NCI-H146 (cell line): ENCODE measurements around the gene RITA1.
A peak's percentile ranks its signal among the peaks of the same experiment; 100 is the strongest.
"Not testable (repeated sequence)": the region's sequence is repeated elsewhere in the genome, so short reads cannot be mapped to it uniquely, and the experiment has no call there.

Experiments
- DNase-seq: peaks from one replicate; lab custom pipeline; 2025; lab: John Stamatoyannopoulos, UW

RITA1 gene, protein sequence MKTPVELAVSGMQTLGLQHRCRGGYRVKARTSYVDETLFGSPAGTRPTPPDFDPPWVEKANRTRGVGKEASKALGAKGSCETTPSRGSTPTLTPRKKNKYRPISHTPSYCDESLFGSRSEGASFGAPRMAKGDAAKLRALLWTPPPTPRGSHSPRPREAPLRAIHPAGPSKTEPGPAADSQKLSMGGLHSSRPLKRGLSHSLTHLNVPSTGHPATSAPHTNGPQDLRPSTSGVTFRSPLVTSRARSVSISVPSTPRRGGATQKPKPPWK

DNA sequence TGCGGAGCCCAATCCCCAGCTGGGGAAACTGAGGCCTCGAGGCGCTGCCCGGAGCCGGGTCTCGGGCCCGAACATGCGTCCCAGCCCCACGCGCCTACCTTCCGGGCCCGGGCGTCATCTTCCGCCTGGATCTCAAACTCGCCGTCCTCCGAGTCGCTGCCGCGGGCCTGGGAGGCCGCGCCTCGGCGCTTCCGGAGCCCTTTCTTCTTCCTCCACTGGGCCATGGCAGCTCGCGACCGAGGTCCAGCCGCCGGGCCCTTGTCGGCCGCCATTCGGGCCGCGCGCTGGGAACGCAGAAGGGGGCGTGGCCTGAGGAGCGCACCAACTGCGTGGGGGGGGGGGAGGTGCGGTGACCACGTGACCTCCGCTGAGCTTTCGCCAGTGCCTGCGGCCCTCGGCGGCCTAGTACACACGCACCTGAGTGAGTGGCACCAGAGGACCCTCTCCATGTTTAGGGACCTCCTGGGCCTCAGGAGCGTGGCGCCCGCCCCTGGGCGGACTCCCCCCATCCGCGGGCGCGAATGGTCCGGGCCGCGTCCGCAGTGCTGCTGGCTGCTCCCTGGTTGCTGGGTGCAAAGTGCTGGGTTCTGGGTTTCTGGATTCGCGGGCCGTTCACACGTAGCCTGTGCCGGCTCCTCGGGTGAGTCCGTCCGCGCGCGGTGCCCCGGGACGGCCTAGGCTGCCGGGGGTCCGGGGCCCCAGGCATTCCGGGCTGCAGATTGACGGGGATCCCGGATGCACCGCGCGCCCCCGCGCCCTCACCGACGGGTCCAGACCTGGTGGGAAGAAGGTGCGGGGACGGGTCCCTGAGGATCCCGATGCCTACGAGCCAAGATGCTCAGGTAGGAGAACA, at the start of gene RITA1, which contains the start of gene DDX54:
Gene RITA1 (plus strand): TSS at position 542 of the 853 bp plus-strand sequence. CDS start 1,026 bp downstream, outside the sequence.
Gene DDX54 (minus strand): TSS at position 299 of the 853 bp plus-strand sequence. CDS start 27 bp downstream, at position 272.
- DNase-seq, result peak; percentile 89

- peak; percentile 40 for DNase-seq
Observed at GRCh38 chr12:113136128-113136989, 49.2 kb upstream of the RITA1 start.

DNA sequence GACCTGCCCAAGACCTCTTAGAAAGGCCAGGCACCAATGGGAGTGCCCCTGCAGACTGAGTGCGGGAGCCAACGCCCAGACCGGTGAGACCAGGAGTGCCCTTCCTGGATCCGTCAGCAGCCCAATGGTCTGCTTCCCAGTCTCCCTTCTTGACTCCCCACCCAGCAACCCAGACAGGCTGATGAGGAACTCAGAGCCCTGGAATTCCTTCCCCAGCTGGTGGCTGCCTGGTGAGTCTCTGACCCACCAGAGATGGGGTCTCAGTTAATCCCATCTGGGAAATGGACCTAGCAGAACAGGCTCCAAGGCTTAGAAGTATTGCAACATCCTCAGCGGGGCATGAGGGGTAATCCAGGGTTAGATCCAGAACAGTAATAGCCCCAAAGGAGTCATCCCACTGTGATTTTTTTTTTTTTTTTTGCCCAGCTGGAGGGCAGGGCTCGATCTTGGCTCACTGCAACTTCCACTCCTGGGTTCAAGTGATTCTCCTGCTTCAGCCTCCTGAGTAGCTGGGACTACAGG, 48.5 kb upstream of the RITA1 start:
- no peak for DNase-seq

- no peak for DNase-seq
Observed at GRCh38 chr12:113137861-113138783, 47.4 kb upstream of the RITA1 start.

- no peak for DNase-seq
Observed at GRCh38 chr12:113138826-113139225, 46.7 kb upstream of the RITA1 start.

GRCh38 chr12:113140706-113141105, 44.8 kb upstream of the RITA1 start:
- DNase-seq, result no peak

- DNase-seq, result not testable (repeated sequence)
Observed at GRCh38 chr12:113141716-113142115, 43.8 kb upstream of the RITA1 start.

DNA sequence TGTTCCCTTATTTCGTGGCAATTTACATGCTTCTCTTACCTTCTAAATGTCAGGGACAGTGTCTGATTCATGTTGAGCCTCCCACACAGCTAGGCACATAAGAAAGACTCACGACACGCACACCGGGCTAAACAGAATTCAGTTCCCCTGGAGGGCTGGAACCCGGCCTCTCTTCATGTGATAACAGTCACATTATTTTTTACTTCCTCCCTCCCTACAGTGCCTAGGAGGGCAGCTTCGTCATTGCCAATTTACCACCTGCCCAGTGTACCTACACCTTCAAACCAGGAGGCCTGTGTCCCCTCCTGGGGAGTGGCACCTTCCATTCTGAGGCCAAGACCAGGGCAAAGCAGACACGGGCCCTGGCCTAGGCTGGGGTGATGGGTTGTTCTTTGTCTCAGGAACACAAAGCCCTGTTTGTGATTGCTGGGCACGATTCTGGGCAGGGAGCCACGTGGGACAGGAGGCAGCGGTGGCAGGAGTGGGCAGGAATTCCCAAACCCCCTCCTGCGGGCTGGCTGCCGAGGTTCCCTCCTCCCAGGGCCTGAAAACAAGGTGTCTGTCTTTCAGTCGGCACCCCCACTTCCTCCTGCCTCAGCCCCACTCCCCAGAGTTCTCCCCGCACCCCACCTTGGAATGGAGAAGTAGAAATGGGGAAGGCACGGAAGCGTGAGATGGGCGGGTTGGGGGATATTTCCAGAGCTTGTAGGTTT, 43.2 kb upstream of the RITA1 start:
- no peak for DNase-seq

DNA sequence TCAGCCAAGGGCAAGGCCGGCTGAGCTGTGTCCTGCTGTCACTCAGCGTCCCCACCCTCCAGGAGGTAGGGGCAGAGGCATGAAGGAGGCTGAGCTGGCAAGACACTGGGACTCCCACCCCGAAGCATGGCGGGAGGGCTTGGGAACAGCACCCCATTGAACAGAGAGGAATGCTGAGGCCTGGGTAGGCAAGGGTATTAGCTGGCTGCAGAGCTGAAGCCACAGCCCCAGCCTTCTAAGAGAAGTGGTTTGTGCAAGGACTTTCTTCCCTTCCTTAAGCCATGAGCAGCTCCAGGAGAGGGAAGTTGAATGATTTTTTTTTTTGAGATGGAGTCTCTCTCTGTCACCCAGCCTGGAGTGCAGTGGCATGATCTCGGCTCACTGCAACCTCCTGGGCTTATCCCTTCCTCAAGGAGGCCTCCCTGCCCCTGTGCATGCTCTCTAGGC, 42.6 kb upstream of the RITA1 start:
- no peak for DNase-seq

DNA sequence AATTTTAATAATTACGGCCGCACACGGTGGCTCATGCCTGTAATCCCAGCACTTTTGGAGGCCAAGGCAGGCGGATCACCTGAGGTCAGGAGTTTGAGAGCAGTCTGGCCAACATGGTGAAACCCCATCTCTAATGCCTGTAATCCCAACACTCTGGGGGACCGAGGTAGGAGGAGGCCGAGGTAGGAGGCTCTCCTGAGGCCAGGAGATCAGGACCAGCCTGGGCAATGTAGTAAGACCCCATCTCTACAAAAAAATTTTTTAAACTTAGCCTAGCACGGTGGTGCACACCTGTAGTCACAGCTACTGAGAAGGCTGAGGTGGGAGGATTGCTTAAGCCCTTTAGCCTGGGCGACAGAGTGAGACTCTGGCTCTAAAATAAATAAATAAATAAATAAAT, 41.6 kb upstream of the RITA1 start:
- DNase-seq, result no peak

DNA sequence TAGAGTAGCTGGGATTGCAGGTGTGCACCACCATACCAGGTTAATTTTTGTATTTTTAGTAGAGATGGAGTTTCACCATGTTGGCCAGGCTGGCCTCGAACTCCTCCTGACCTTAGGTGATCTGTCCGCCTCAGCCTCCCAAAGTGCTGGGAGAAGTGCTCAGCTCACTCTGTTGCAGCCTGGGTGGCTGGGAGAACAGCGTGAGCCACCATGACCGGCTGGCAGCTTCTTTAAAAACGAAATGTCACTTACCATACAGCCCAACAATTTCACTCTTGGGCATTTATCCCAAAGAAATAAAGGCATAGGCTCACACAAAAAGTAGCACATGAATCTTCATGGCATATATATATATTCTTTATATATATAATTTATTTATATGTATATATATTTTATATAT, 40.7 kb upstream of the RITA1 start:
- no peak for DNase-seq

DNA sequence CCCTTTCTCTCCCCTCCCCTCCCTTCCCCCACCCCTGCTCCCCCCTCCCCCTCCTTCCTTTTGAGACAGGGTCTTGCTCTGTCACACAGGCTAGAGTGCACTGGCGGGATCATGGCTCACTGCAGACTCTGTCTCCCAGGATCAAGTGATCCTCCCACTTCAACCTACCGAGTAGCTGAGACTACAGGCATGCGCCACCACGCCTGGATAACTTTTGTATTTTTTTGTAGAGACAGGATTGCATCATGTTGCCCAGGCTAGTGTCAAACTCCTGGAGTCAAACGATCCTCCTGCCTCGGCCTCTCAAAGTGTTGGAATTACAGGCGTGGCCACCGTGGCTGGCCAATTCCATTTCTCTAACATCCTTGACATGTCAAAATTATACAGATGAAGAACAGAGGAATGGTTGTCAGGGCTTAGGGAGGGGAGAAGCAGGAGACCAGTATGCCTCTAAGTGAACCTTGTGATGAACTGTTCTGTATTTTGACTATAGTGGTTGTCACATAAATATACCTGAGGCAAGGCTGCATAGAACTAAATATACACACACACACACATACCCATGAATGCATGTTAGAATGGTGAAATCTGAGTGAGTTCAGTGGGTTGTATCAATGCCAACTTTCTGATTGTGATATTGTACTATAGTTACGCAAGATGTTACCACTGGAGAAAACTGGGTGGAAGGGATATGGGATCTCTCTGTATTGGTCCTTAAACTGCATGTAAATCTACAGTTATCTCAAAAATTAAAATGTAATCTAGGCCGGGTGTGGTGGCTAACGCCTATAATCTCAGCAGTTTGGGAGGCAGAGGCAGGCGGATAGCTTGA, 39.6 kb upstream of the RITA1 start:
- DNase-seq, result no peak

GRCh38 chr12:113146999-113147398, 38.5 kb upstream of the RITA1 start:
- DNase-seq, result no peak

GRCh38 chr12:113149361-113150150, 36.0 kb upstream of the RITA1 start, which contains the start of gene CFAP73:
TSS of gene CFAP73 (plus strand) at chr12:113149724. CDS start at chr12:113149858, 134 bp downstream.
- DNase-seq, result peak; percentile 82

GRCh38 chr12:113151655-113152054, 33.9 kb upstream of the RITA1 start:
- DNase-seq, result no peak

DNA sequence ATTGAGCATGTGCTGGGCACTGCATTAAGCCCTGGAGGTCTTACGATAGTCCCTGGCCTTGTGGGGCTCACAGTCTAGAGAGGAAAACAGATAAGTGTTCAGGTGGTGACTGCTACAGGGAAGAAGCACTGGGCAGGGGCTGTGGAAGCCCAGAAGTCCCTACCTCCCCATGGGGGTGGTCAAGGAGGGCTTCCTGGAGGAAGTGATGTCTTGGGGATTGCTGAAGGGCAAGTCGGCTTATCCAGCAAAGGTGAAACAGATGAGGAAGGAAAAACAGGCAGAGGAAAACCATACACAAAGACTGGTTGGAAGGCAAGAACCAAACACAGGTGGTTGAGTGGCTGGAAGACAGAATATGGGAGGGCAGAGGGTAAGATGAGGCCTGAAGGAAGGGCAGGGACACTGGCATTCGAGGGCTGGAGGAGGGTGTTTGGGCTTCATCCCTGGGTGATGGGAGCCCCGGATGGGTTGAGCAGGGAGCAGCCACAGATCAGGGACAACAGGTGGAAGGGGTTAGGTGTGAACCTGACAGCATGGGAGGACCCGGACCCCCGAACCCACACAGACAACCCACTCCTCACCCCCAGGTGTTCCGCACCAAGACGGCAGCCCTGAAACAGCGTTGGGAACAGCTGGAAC, 33.2 kb upstream of the RITA1 start:
- no peak for DNase-seq
